ENCODE data around the gene INPP5B. TPM values are rescaled to one million over a fixed set of nuclear protein-coding genes. Genes with fewer than 3 reads are reported as not detected.

INPP5B gene
- total and polyA plus RNA-seq, 12 donors, result 4.1 to 17.3 (median 12.5) TPM

DNA sequence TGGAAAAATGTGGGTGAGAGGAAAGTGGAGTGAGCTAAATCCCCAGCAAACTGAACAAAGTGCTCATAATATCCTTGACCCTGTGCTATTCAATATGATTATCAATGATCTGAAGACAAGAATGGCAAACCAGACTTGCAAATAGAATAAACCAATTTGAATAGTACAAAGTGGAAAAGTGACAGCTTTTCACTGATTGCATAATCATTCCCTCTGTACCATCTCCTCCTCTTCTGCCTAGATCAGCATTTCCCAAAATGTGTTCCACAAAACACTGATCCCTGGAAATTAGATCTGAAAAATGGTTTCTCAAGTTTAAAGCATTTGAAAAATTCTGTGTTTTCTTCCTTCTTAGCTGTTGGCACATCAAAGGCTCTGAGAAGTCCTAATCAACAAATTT lies 95.6 kb downstream of the INPP5B start:
- TF ChIP-seq, protein P1, sequence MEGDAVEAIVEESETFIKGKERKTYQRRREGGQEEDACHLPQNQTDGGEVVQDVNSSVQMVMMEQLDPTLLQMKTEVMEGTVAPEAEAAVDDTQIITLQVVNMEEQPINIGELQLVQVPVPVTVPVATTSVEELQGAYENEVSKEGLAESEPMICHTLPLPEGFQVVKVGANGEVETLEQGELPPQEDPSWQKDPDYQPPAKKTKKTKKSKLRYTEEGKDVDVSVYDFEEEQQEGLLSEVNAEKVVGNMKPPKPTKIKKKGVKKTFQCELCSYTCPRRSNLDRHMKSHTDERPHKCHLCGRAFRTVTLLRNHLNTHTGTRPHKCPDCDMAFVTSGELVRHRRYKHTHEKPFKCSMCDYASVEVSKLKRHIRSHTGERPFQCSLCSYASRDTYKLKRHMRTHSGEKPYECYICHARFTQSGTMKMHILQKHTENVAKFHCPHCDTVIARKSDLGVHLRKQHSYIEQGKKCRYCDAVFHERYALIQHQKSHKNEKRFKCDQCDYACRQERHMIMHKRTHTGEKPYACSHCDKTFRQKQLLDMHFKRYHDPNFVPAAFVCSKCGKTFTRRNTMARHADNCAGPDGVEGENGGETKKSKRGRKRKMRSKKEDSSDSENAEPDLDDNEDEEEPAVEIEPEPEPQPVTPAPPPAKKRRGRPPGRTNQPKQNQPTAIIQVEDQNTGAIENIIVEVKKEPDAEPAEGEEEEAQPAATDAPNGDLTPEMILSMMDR (IDR thresholded peaks at IDR 0.05), result no peak
- peaks cover 0 to 96% (median 48%) of the 10 kb centered on the region in 9 donors for H3K4me1 ChIP-seq
- no peak for DNase-seq
- no peak for ATAC-seq
- peaks cover 0 to 48% (median 3%) of the 10 kb centered on the region in 9 donors for H3K36me3 ChIP-seq
- intact Hi-C loops (cut with DNase I), result no loop called here
- peak overlapping the region in 1 of 10 donors; percentile 1 for H3K4me3 ChIP-seq
- H3K27ac ChIP-seq, result peak overlapping the region in 2 of 10 donors; percentile 21 to 75
- H3K9me3 ChIP-seq, result no peaks in the 10 kb centered on the region
- no peaks in the 10 kb centered on the region for H3K27me3 ChIP-seq

DNA sequence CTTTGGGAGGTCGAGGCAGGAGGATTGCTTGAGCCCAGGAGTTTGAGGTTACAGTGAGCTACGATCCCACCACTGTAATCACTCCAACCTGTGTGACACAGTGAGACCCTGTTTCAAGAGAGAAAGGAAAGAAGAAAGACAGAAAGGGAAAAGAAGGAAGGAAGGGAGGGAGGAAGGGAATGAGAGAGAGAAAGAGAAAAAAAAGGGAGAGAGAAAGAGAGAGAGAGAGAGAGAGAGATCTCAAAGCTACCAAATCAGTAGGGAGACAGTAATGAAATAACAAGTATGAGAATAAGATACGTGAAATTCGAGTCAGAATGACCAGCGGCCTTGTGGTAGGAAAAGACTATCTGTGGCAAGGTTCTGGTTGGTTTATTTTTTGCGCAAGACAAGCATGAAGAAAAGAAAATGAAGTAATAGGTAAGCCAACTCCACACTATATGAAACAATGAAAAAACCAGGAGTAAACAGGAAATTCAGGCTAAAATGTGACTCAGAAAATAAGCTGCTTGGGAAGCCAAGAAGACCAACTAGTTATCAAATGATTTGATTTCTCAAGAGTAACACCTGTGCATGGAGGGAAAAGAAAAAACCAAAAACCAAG lies 96.4 kb downstream of the INPP5B start:
- no peak for DNase-seq
- H3K9me3 ChIP-seq, result no peaks in the 10 kb centered on the region
- H3K27me3 ChIP-seq, result no peaks in the 10 kb centered on the region
- intact Hi-C loops (cut with DNase I), result no loop called here
- H3K4me3 ChIP-seq, result peak overlapping the region in 1 of 10 donors; percentile 1
- peak overlapping the region in 2 of 10 donors; percentile 21 to 75 for H3K27ac ChIP-seq
- peaks cover 0 to 45% (median 3%) of the 10 kb centered on the region in 9 donors for H3K36me3 ChIP-seq
- peaks cover 0 to 96% (median 41%) of the 10 kb centered on the region in 9 donors for H3K4me1 ChIP-seq
- ATAC-seq, result no peak
- 86 to 93% methylated on average over 6 of the region's 6 CpGs for WGBS, 2 donors
- TF ChIP-seq, protein P1 (IDR thresholded peaks at IDR 0.05), result no peak

GRCh38 chr1:37849480-37849879 lies 97.4 kb downstream of the INPP5B start:
- Histone ChIP-seq H3K9me3 (no peaks in the 10 kb centered on the region), H3K36me3 (peaks cover 0 to 38% (median 1%) of the 10 kb centered on the region in 9 donors), H3K27me3 (no peaks in the 10 kb centered on the region), H3K4me1 (peaks cover 0 to 96% (median 36%) of the 10 kb centered on the region in 9 donors), H3K27ac (peak overlapping the region in 1 of 10 donors; percentile 75), H3K4me3 (no peak overlapping the region)
- intact Hi-C loops (cut with DNase I), result no loop called here
- WGBS, 2 donors, result 96 to 97% methylated on average over 3 of the region's 3 CpGs
- TF ChIP-seq, protein P1 (IDR thresholded peaks at IDR 0.05), result no peak
- ATAC-seq (no peak), DNase-seq (no peak)

GRCh38 chr1:37846647-37847339 lies 100.1 kb downstream of the INPP5B start:
- Histone ChIP-seq H3K36me3 (peaks cover 0 to 39% (median 0%) of the 10 kb centered on the region in 9 donors), H3K4me3 (no peak overlapping the region), H3K27me3 (no peaks in the 10 kb centered on the region), H3K9me3 (no peaks in the 10 kb centered on the region), H3K27ac (peak overlapping the region in 1 of 10 donors; percentile 61), H3K4me1 (peaks cover 0 to 92% (median 15%) of the 10 kb centered on the region in 9 donors)
- 79 to 87% methylated on average over 4 of the region's 4 CpGs for WGBS, 2 donors
- no peak for ATAC-seq
- DNase-seq, result no peak
- intact Hi-C loops (cut with DNase I), result no loop called here
- TF ChIP-seq, protein P1 (IDR thresholded peaks at IDR 0.05), result no peak
